GM18505 (cell line): Measurements from ENCODE around the gene AFG3L2.

Experiments used
- ATAC-seq: cut with Tn5 transposase; IDR thresholded peaks from one replicate; pipeline ENCODE4 v1.9.1; 2021; ENCODE audit not compliant: unreplicated experiment
- POLR2A ChIP-seq: IDR thresholded peaks from 4 replicates; pipeline ENCODE4 v1.6.1; 2011; ENCODE audit warnings: borderline replicate concordance; ENCODE audit not compliant: insufficient read depth, insufficient read length; ENCODE audit errors: extremely low read depth

AFG3L2 gene

DNA sequence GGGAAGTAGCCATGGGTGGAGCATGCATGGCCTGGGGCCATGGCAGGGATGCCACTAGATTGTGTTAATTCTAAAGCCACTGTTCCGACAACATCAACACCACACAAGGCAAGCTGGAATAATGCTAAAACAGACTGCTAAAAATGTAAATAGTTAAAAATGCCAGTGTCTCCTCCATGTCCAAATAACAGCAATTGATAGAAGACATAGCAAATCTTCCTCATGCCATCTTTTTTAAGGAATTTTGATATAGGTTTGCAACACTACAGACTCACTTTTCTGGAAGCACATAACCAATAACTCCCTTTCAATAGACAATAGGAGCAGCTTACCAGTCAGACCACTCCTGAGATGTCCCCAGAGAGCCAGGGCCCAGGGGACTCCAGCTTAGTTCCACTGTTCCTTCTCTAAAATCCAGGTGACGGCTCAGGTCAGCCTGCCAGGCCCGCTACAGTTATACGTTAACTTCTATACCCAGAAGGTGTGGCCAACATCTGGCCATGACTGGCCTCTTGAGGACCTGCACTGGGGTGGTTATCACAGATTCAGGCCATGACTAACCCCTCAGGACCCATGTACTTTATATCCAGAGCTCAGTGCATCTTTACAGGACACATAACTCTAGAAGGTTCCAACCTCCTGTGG is 48.7 kb downstream of the AFG3L2 start:
- no peak for TF ChIP-seq POLR2A
- ATAC-seq: no peak

DNA sequence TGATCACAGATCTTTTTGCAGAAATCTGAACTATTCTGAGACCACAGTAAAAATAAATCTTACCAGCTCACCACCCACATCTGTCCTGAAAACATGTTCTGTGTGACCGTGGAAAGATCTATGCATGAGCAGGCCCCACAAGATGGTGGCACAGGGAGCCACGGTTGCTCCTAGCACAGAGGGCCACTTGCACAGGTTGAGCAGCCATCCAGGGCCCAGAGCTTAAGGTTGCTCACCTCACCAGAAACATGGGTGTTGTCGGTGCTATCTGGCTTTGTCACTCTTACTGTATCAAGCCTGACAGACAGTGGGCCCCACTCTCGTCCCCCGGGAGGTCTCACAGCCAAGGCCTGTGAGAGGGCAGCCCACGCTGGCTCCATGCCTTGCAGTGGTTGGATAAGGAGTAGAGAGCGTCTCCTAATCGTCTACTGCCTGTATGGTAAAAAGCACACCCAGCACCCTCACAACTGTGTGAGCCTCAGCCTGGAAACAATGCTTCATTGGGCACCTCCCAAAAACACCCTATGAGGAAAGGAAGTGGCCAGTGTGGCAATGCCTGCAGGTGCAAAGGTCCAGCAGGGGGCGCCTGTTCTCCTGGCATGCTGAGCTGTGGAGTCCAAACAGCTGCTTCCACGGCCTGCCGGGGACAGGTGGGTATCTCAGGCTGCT is 49.4 kb downstream of the AFG3L2 start:
- no peak for TF ChIP-seq POLR2A
- no peak for ATAC-seq

DNA sequence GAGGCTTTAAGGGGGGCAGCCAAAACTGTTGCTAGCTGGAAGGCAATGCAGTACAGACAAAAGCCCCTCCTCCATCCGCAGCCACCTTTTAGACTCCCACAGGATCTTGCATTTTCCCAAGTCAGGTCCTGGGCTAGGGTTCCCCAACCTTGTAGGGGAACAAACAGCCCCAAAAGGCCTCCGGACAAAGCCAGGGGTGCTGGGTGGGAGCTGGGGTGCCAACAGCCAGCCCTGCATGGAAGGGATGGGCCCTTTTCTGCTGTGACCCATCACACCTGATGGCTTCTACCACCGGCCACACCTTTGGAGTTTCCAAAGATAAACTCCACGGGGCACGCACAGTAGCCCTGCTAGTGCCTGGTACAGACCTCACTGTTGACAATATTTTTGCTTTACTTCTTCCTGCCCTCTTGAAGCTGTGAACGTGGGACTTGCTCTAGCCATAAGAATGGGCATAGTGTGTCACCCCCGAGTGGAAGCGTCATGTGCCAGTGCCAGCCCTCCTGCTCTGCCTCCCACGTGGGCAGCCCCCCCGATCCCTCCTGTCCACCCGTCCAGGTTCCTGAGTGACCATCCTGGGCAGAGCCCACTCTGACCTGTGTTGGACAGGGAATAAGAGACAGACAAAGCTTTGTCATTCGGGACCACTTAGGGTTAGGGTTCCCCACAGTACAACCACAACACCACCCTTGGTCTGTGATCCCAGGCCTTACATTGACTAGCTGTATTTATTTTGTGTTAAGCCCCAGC is 50.1 kb downstream of the AFG3L2 start:
- no peak for TF ChIP-seq POLR2A
- ATAC-seq: no peak

DNA sequence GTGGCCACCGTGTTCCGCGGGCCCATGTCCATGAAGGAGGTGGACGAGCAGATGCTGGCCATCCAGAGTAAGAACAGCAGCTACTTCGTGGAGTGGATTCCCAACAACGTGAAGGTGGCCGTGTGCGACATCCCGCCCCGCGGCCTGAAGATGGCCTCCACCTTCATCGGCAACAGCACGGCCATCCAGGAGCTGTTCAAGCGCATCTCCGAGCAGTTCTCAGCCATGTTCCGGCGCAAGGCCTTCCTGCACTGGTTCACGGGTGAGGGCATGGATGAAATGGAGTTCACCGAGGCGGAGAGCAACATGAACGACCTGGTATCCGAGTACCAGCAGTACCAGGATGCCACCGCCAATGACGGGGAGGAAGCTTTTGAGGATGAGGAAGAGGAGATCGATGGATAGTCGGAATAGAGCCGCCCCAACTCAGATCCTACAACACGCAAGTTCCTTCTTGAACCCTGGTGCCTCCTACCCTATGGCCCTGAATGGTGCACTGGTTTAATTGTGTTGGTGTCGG is 51.2 kb downstream of the AFG3L2 start:
- ATAC-seq: no peak
- no peak for TF ChIP-seq POLR2A

DNA sequence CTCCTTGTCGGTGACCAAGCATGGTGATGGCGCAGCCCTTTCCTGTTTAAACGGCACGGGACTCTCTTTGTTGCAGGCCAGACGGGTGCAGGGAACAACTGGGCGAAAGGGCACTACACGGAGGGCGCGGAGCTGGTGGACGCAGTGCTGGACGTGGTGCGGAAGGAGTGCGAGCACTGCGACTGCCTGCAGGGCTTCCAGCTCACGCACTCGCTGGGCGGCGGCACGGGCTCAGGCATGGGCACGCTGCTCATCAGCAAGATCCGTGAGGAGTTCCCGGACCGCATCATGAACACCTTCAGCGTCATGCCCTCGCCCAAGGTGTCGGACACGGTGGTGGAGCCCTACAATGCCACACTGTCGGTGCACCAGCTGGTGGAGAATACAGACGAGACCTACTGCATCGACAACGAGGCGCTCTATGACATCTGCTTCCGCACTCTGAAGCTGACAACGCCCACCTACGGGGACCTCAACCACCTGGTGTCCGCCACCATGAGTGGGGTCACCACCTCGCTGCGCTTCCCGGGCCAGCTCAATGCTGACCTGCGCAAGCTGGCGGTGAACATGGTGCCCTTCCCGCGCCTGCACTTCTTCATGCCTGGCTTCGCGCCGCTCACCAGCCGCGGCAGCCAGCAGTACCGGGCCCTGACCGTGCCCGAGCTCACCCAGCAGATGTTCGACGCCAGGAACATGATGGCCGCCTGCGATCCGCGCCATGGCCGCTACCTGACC is 51.9 kb downstream of the AFG3L2 start:
- ATAC-seq: no peak
- no peak for TF ChIP-seq POLR2A

DNA sequence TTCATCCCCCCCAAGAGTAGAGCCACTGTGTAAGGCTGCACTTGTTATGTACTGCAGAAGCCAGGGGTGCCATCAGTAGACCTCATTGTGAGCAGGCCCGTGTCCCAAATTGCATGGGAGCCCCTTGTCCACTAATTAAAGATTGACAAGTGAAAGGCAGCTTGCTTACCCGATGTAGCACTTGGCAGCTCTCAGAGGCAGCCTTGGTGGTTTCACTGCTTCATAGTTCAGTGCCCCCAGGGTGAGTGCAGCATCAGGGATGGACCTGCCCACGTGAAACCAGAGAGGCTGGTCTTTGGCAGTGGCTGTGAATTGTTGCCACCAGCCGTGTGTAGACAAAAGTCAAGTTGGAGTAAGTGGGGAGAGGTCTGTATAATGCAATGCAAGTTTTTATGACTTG is 55.7 kb downstream of the AFG3L2 start:
- ATAC-seq: peak; percentile 80
- no peak for TF ChIP-seq POLR2A

DNA sequence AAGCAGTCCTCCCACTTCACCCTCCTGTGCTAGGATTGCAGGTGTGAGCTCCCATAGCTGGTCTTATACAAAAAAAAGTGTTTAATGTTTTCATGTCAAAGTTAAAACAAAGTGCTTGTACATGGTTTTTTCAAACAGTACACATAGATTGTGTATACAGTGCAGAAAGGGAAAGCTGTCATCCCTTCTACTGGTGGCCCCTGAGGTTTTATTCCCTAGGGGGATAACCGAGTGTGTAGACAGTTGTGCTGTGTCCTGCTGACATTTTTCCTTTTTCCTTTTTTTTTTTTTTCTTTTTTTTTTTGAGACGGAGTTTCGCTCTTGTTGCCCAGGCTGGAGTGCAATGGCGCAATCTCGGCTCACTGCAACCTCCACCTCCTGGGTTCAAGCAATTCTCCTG is 58.2 kb downstream of the AFG3L2 start:
- ATAC-seq: no peak
- no peak for TF ChIP-seq POLR2A

DNA sequence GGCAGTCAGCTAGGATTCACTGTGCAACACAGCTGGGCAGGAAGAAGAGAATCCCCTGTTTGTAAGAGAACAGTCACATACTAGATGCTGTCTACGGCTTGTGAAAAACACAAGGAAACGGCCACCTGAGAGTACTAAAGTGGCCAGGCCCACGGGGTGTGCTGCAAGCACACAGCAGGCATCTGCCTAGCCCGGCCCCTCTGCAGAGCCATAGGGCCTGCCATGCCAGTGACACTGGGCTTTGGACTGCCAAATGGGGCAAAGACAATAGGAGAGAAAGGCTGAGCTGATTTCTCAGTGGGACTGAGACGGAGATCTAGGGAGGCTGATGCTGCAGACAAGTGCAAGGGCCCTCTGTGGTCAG is 58.7 kb downstream of the AFG3L2 start:
- no peak for ATAC-seq
- no peak for TF ChIP-seq POLR2A

DNA sequence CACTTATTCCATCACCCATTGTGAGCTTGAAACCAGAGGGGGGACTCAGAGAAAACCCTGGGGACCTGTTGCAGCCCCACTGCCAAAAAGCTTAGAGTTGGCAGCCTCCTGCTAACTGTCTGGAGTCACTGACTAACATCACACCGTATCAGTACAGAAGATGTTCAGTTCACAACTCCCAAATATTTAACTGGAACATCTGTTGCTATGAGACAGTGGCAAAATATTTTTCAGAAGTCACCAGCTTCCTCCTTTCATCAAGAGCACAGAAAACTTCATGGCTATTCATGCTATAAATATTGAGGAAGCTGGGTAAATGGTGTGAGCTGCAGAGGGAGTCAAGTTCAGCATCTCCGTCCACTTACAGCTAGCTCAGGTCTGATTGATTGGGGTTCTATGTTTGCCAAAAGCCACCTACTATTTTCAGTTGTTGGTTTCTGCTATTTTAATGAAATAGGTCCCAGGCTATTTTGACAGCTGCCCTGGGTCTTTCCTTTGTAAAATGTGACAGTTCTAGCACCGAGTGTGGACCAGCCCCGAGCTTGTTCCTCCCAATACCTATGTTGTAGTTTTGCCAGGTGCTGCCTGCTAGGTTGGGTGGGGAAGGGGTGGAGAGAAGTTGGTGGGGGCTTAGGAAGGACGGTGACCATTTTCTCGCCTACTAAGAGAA is 59.2 kb downstream of the AFG3L2 start:
- no peak for ATAC-seq
- no peak for TF ChIP-seq POLR2A

DNA sequence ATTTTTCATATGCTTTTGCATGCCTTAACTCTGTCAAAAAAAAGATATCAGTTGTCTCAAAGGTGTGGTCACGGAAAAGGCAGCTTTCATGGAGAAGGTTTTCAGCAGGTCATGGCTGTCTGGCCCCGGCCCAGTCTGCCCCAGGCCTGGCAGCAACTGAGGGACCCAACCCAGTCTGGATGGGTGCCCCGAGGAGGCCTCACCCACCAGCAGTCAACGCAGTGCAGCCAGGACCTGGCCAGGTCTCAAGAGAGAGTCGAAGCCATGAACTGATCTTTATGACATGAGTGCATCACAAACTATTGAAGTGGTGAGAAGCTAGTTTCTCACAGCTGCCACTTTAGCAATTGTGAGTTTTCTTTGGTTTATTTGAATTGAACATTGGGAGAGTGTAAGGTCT is 61.1 kb downstream of the AFG3L2 start:
- TF ChIP-seq POLR2A: no peak
- no peak for ATAC-seq

DNA sequence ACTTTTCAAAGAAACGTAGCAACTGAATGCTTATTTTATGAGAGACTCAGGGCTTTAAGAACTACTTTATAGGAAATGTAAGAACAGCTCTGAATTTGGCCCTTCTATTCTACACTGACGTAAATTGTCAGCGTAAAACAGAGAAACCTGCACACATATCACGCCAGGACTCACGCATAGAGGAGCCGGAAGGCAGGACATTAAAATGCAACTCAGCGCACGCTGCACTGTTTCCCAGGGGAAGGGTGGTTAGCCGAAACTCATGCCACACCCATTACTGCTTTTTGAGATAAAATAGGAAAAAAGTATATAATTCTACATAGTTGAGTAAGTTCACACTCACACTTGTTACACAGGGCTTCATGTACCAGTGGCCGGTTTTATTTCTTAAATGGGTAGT is 61.5 kb downstream of the AFG3L2 start:
- ATAC-seq: no peak
- TF ChIP-seq POLR2A: no peak

DNA sequence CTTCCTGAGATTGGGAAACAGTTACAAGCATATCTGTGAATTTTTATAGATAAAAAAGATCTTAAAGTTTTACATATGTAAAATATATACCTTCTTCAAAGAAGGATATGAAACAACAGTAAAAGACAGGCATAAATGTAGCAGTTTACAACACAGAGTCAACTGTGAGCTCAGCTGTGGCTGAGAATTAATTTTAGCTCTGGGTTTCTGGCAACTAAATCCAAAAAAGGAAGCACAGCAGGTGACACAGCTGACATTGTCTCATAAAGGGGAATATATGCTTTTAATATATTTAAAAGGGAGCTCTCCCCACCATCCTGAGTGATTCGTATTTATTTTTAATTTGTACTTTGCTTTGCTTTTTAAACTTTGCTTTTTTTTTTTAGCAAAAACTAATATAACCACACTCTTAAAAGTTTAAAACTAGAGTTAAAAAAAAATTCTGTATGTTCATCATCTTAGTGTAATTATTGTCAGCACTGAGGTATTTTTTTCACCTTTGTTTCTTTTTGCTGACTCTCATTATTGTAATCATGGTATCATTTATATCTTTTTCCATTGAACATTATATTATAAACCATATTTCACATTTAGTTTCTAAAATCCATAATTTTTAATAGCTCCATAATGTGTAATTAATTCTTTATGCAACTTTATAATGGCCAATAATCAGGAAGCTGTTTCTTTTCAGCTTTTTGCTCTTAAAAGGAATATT is 62.3 kb downstream of the AFG3L2 start:
- no peak for TF ChIP-seq POLR2A
- ATAC-seq: no peak
